Trophoblast cell (in vitro differentiated cells and primary cell): ENCODE measurements around the gene MFGE8.

Experiments
- DNase-seq, 2 donors: peaks; one replicate each; pipeline ENCODE4 v3.0.0-alpha.2; 2016
- H2AFZ ChIP-seq: 2 replicates; pipeline ENCODE4 v1.6.1; 2013; ENCODE audit warnings: low read length, moderate library complexity, mild to moderate bottlenecking; ENCODE audit not compliant: insufficient read depth, poor library complexity
- H2AK5ac ChIP-seq: 2 replicates; pipeline ENCODE4 v1.6.1; 2013; ENCODE audit warnings: mild to moderate bottlenecking, low read length
- H2BK120ac ChIP-seq: 2 replicates; pipeline ENCODE4 v1.6.1; 2013; ENCODE audit warnings: low read length, mild to moderate bottlenecking, moderate library complexity; ENCODE audit not compliant: insufficient read depth, poor library complexity
- H2BK12ac ChIP-seq: 2 replicates; pipeline ENCODE4 v1.6.1; 2013; ENCODE audit warnings: mild to moderate bottlenecking, low read length, moderate library complexity
- H2BK5ac ChIP-seq: 2 replicates; pipeline ENCODE4 v1.6.1; 2013; ENCODE audit warnings: low read length, low read depth, moderate library complexity, mild to moderate bottlenecking; ENCODE audit not compliant: poor library complexity
- H3K14ac ChIP-seq: 2 replicates; pipeline ENCODE4 v1.6.1; 2013; ENCODE audit warnings: mild to moderate bottlenecking, low read length
- H3K18ac ChIP-seq: 2 replicates; pipeline ENCODE4 v1.6.1; 2013; ENCODE audit warnings: mild to moderate bottlenecking, low read length
- H3K23ac ChIP-seq: 2 replicates; pipeline ENCODE4 v1.6.1; 2013; ENCODE audit warnings: low read length
- H3K27ac ChIP-seq: 2 replicates; pipeline ENCODE4 v1.5.1; 2013; ENCODE audit warnings: low read depth, mild to moderate bottlenecking, inconsistent platforms, low read length, moderate library complexity
- H3K27me3 ChIP-seq: 2 replicates; pipeline ENCODE4 v1.6.1; 2013; ENCODE audit warnings: inconsistent platforms, mild to moderate bottlenecking, low read length, moderate library complexity; ENCODE audit not compliant: insufficient read depth
- H3K36me3 ChIP-seq, 2 experiments: 1 replicate in 1 of 2; 2 replicates in 1 of 2; pipeline ENCODE4 v1.6.1; 2013; ENCODE audit warnings: low read length in 2 of 2, mild to moderate bottlenecking in 2 of 2, moderate library complexity in 1 of 2; ENCODE audit not compliant: insufficient read depth in 2 of 2, control insufficient read depth in 1 of 2
- H3K4ac ChIP-seq: 2 replicates; pipeline ENCODE4 v1.6.1; 2013; ENCODE audit warnings: low read depth, mild to moderate bottlenecking, low read length, moderate library complexity
- H3K4me1 ChIP-seq, 2 experiments: 1 replicate in 1 of 2; 2 replicates in 1 of 2; pipeline ENCODE4 v1.6.1; 2013; ENCODE audit warnings: low read length in 2 of 2, mild to moderate bottlenecking in 2 of 2, moderate library complexity in 1 of 2; ENCODE audit not compliant: insufficient read depth in 2 of 2, control insufficient read depth in 1 of 2
- H3K4me2 ChIP-seq: 2 replicates; pipeline ENCODE4 v1.6.1; 2013; ENCODE audit warnings: inconsistent platforms, mild to moderate bottlenecking, low read length, moderate library complexity
- H3K4me3 ChIP-seq: 2 replicates; pipeline ENCODE4 v1.5.1; 2013; ENCODE audit warnings: mild to moderate bottlenecking, low read depth, low read length, inconsistent platforms
- H3K79me1 ChIP-seq: one replicate; pipeline ENCODE4 v1.6.1; 2013; ENCODE audit warnings: low read length
- H3K79me2 ChIP-seq: 2 replicates; pipeline ENCODE4 v1.6.1; 2013; ENCODE audit warnings: low read length, mild to moderate bottlenecking; ENCODE audit not compliant: control insufficient read depth, insufficient read depth, poor library complexity
- H3K9ac ChIP-seq: 2 replicates; pipeline ENCODE4 v1.6.1; 2013; ENCODE audit warnings: mild to moderate bottlenecking, low read length
- H3K9me3 ChIP-seq: 2 replicates; pipeline ENCODE4 v1.6.1; 2013; ENCODE audit warnings: low read depth, mild to moderate bottlenecking, control low read depth, inconsistent platforms, low read length; ENCODE audit not compliant: insufficient read depth
- H4K12ac ChIP-seq: 2 replicates; pipeline ENCODE4 v1.6.1; 2013; ENCODE audit warnings: low read depth, mild to moderate bottlenecking, low read length, moderate library complexity
- H4K8ac ChIP-seq: 2 replicates; pipeline ENCODE4 v1.6.1; 2013; ENCODE audit warnings: low read depth, mild to moderate bottlenecking, low read length, moderate library complexity
- H4K91ac ChIP-seq: one replicate; pipeline ENCODE4 v1.6.1; 2013; ENCODE audit warnings: low read depth, mild to moderate bottlenecking, low read length, moderate library complexity
- WGBS: extraction: QIAGEN DNeasy Blood & Tissue Kit; methylation state at CpG from one replicate; pipeline ENCODE4 v1.1.7; 2013; ENCODE audit warnings: missing lambda C conversion rate; ENCODE audit not compliant: insufficient read length, insufficient coverage; ENCODE audit errors: extremely low coverage; 5-methylcytosine and 5-hydroxymethylcytosine counted together

MFGE8 gene

DNA sequence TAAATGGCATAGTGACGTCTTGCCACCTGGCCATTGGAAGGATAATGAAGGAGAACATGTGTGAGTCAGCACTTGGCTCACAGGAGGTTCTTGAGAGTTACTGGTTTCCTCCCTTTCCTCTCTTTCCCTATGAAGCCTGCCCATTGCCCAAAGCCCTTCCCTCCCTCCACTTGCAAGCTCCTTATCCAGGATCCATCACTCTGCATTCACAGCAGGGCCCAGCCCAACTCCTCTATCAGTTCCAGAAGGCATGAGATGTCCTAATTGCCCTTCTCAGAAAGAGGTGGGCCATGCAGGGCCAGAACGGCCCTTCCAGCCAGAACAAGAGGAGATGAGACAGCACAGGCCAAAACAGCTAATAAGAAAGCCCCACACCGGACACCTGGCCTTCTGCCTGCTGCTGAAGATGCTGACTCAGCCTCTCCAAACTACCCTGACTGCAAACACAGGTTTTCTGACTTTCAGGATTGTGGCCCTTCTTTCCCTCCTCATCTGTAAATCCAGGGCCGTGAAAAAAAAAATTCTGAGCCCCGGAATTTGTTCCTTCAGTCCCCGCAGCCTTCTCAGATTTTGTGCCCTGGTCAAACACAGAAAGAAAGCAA lies 47.6 kb downstream of the MFGE8 start:
- Histone ChIP-seq H3K27ac (no peak overlapping the region), H3K9me3 (peaks cover 2% of the 10 kb centered on the region), H3K4me1 (no peaks in the 10 kb centered on the region), H4K12ac (no peak overlapping the region), H3K14ac (no peak overlapping the region), H3K4ac (no peak overlapping the region), H2BK5ac (no peak overlapping the region), H3K9ac (no peak overlapping the region), H3K4me3 (no peak overlapping the region), H4K8ac (no peak overlapping the region), H3K18ac (no peak overlapping the region), H2AK5ac (no peak overlapping the region), H3K27me3 (no peaks in the 10 kb centered on the region), H2BK12ac (no peak overlapping the region), H3K4me2 (no peak overlapping the region), H2BK120ac (no peak overlapping the region), H4K91ac (no peak overlapping the region), H3K79me1 (no peaks in the 10 kb centered on the region), H3K79me2 (no peaks in the 10 kb centered on the region), H3K36me3 (peaks cover 0 to 2% of the 10 kb centered on the region in 2 experiments), H2AFZ (no peak overlapping the region), H3K23ac (no peak overlapping the region)
- no peak for DNase-seq
- no CpG with 5 or more reads among the region's 6 CpGs for WGBS

DNA sequence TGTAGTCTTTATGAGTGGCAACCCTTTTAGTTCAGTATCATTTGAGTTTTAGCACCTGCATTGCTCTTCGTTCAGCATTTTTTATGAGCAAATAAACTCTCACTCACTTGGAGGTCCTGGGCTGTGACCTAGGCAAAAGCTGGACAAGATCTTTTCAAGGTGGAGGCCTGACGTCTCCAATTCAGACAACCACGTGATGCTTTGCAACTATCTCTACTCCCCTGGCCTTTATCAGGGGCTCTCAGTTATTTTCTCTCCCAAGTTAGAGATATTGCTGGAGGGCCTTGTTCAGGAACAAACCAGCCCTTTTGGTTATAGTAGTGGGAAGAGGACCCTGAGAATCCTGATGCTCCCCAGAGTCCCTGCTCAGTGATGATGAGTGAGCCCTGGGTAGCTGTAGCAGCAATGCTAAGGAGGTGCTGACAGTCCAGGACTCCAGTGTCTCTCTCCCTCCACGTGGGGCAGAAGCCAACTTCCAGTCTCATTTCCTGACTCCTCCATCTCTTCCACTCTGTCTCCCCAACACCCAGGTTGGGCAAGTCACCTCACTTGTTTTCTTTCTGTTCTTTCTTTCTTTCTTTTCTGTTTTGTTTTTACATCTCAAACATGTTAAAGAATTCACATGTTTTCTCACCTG lies 48.2 kb downstream of the MFGE8 start:
- Histone ChIP-seq H2BK12ac (no peak overlapping the region), H3K14ac (no peak overlapping the region), H3K18ac (no peak overlapping the region), H3K4ac (no peak overlapping the region), H3K9me3 (peaks cover under 1% of the 10 kb centered on the region), H3K4me3 (no peak overlapping the region), H2BK120ac (no peak overlapping the region), H3K79me2 (no peaks in the 10 kb centered on the region), H3K4me1 (no peaks in the 10 kb centered on the region), H4K12ac (no peak overlapping the region), H3K9ac (no peak overlapping the region), H3K23ac (no peak overlapping the region), H3K36me3 (peaks cover 0 to 2% of the 10 kb centered on the region in 2 experiments), H3K79me1 (no peaks in the 10 kb centered on the region), H2AK5ac (no peak overlapping the region), H3K27ac (no peak overlapping the region), H3K27me3 (no peaks in the 10 kb centered on the region), H2AFZ (no peak overlapping the region), H4K8ac (no peak overlapping the region), H3K4me2 (no peak overlapping the region), H2BK5ac (no peak overlapping the region), H4K91ac (no peak overlapping the region)
- WGBS, result no CpG with 5 or more reads among the region's 4 CpGs
- no peak for DNase-seq

DNA sequence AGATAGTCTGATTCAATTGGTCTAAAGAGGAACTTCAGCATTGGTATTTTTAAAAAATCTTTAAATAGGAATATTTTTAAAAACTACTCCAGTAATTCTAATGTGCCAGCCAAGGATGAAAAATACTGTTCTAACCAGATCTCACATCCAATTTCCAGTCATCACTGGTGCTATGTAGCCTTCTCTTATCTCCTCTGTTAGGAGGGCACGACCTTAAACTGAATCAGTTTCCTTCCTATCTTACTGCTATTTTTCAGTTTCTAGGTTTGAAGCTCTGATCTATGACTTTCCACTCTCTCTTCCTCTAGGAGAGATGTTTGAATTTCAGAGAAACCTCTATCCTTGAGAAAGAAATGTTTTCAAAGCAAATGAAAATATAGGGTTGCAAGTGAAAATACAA lies 49.8 kb downstream of the MFGE8 start:
- H3K79me2 ChIP-seq, result no peaks in the 10 kb centered on the region
- H3K18ac ChIP-seq, result no peak overlapping the region
- H4K12ac ChIP-seq, result no peak overlapping the region
- H2AFZ ChIP-seq, result no peak overlapping the region
- H3K23ac ChIP-seq, result no peak overlapping the region
- no peaks in the 10 kb centered on the region for H3K4me1 ChIP-seq
- peaks cover 2% of the 10 kb centered on the region in 2 experiments for H3K36me3 ChIP-seq
- no peak overlapping the region for H2BK5ac ChIP-seq
- H3K4me2 ChIP-seq, result no peak overlapping the region
- H3K27me3 ChIP-seq, result no peaks in the 10 kb centered on the region
- no peak overlapping the region for H2BK12ac ChIP-seq
- H3K9ac ChIP-seq, result no peak overlapping the region
- H3K79me1 ChIP-seq, result no peaks in the 10 kb centered on the region
- H3K27ac ChIP-seq, result no peak overlapping the region
- H3K14ac ChIP-seq, result no peak overlapping the region
- no peak overlapping the region for H2BK120ac ChIP-seq
- no peak overlapping the region for H2AK5ac ChIP-seq
- WGBS, result no CpG with 5 or more reads among the region's 1 CpG
- H4K8ac ChIP-seq, result no peak overlapping the region
- H3K4me3 ChIP-seq, result no peak overlapping the region
- no peaks in the 10 kb centered on the region for H3K9me3 ChIP-seq
- DNase-seq, result no peak
- H3K4ac ChIP-seq, result no peak overlapping the region
- no peak overlapping the region for H4K91ac ChIP-seq

DNA sequence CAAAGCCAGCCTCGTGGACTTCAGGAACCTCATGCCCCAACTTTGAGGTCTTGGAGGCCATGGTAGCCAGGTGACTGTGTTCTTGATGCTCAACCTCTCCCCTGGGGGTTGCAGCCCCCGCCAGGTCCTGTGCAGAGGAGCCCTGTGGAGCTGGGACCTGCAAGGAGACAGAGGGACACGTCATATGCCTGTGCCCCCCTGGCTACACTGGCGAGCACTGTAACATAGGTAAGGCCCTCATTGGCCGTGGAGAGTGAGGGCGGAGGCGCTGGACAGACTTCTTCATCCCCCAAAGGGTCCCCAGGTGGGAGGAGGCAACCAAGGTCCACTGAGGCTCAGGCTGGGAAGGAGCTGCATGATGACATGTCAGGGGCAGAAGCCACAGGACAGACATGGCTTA lies 53.0 kb downstream of the MFGE8 start:
- Histone ChIP-seq H3K4ac (no peak overlapping the region), H3K18ac (no peak overlapping the region), H3K14ac (no peak overlapping the region), H3K4me1 (no peaks in the 10 kb centered on the region), H3K36me3 (peaks cover 4 to 7% of the 10 kb centered on the region in 2 experiments), H2BK5ac (no peak overlapping the region), H3K27me3 (no peaks in the 10 kb centered on the region), H2AK5ac (no peak overlapping the region), H4K91ac (no peak overlapping the region), H2AFZ (no peak overlapping the region), H4K12ac (no peak overlapping the region), H3K4me3 (no peak overlapping the region), H3K9me3 (peaks cover 6% of the 10 kb centered on the region), H3K79me2 (no peaks in the 10 kb centered on the region), H4K8ac (no peak overlapping the region), H3K27ac (no peak overlapping the region), H3K4me2 (no peak overlapping the region), H2BK12ac (no peak overlapping the region), H3K79me1 (no peaks in the 10 kb centered on the region), H2BK120ac (no peak overlapping the region), H3K9ac (no peak overlapping the region), H3K23ac (no peak overlapping the region)
- DNase-seq, result no peak
- WGBS, result no CpG with 5 or more reads among the region's 7 CpGs
